Prostate gland (tissue), 2 donors: ENCODE measurements around the gene TMCC1.
"Not testable (repeated sequence)": the region's sequence is repeated elsewhere in the genome, so short reads cannot be mapped to it uniquely, and the experiment has no call there.

ENCODE experiments used
- CTCF ChIP-seq, 4 experiments: fragments of 200-600 bp in 2 of 4; fragments of 450-650 bp in 2 of 4; sonication (generic) in 2 of 4; IDR thresholded peaks; 1 replicate in 3 of 4; 2 replicates in 1 of 4; pipeline ENCODE4 v1.5.1; 2016 to 2019; ENCODE audit warnings: antibody characterized with exemption in 4 of 4, mild to moderate bottlenecking in 2 of 4, moderate library complexity in 2 of 4
- POLR2A ChIP-seq: fragments of 450-650 bp; IDR thresholded peaks from one replicate; pipeline ENCODE4 v1.6.1; 2016; ENCODE audit warnings: antibody characterized with exemption, mild to moderate bottlenecking
- POLR2AphosphoS5 ChIP-seq: sonication (generic); formaldehyde crosslinking; IDR thresholded peaks from one replicate; pipeline ENCODE4 v1.6.1; 2017; ENCODE audit warnings: antibody characterized with exemption

GRCh38 chr3:129696430-129696829 lies 197.1 kb downstream of the TMCC1 start:
- TF ChIP-seq CTCF (IDR thresholded peaks at IDR 0.05); POLR2A; POLR2AphosphoS5: not testable (repeated sequence)
